ENCODE results near the gene RECQL.
"Not testable (repeated sequence)": the region's sequence is repeated elsewhere in the genome, so short reads cannot be mapped to it uniquely, and the experiment has no call there.

RECQL gene

GRCh38 chr12:21483531-21483930 is 17.9 kb downstream of the RECQL start:
- no peak for DNase-seq (ENCODE audit: low spot score in 2 of 2)
- Histone ChIP-seq H3K36me3 (replicated peaks) (peaks cover 26% of the 10 kb centered on the region), H3K4me3 (no peak overlapping the region), H3K4me1 (no peaks in the 10 kb centered on the region), H3K9me3 (no peaks in the 10 kb centered on the region), H3K27me3 (ENCODE audit: low read depth) (no peaks in the 10 kb centered on the region)
- in situ Hi-C loops (cut with MboI; ENCODE audit: low sequenced_read_pairs) = no loop called here

GRCh38 chr12:21478756-21479455 is 22.5 kb downstream of the RECQL start:
- no peak overlapping the region for H3K4me3 ChIP-seq
- in situ Hi-C loops (cut with MboI; ENCODE audit: low sequenced_read_pairs) = no loop called here
- DNase-seq (ENCODE audit: low spot score in 2 of 2) = no peak
- H3K27me3 ChIP-seq (ENCODE audit: low read depth) = no peaks in the 10 kb centered on the region
- peaks cover 52% of the 10 kb centered on the region for H3K36me3 ChIP-seq (replicated peaks)
- H3K9me3 ChIP-seq = no peaks in the 10 kb centered on the region
- no peaks in the 10 kb centered on the region for H3K4me1 ChIP-seq

- Histone ChIP-seq H3K36me3 (replicated peaks) (peaks cover 46% of the 10 kb centered on the region), H3K4me3 (no peak overlapping the region), H3K27me3 (ENCODE audit: low read depth) (no peaks in the 10 kb centered on the region), H3K4me1 (no peaks in the 10 kb centered on the region), H3K9me3 (no peaks in the 10 kb centered on the region)
- in situ Hi-C loops (cut with MboI; ENCODE audit: low sequenced_read_pairs) = no loop called here
- no peak for DNase-seq (ENCODE audit: low spot score in 2 of 2)
Observed at GRCh38 chr12:21476949-21477348, 24.5 kb downstream of the RECQL start.

GRCh38 chr12:21475552-21475951 is 25.9 kb downstream of the RECQL start:
- no peaks in the 10 kb centered on the region for H3K27me3 ChIP-seq (ENCODE audit: low read depth)
- no peaks in the 10 kb centered on the region for H3K9me3 ChIP-seq
- H3K36me3 ChIP-seq (replicated peaks) = peaks cover 51% of the 10 kb centered on the region
- no peak for DNase-seq (ENCODE audit: low spot score in 2 of 2)
- no peaks in the 10 kb centered on the region for H3K4me1 ChIP-seq
- H3K4me3 ChIP-seq = no peak overlapping the region
- in situ Hi-C loops (cut with MboI; ENCODE audit: low sequenced_read_pairs) = no loop called here

- in situ Hi-C loops (cut with MboI; ENCODE audit: low sequenced_read_pairs) = no loop called here
- Histone ChIP-seq H3K36me3 (replicated peaks) (peaks cover 40% of the 10 kb centered on the region), H3K9me3 (no peaks in the 10 kb centered on the region), H3K27me3 (ENCODE audit: low read depth) (no peaks in the 10 kb centered on the region), H3K4me1 (no peaks in the 10 kb centered on the region), H3K4me3 (no peak overlapping the region)
- DNase-seq (ENCODE audit: low spot score in 2 of 2) = no peak
Observed at GRCh38 chr12:21472197-21472823, 29.1 kb downstream of the RECQL start.

- Histone ChIP-seq H3K4me1 (no peaks in the 10 kb centered on the region), H3K36me3 (replicated peaks) (peaks cover 43% of the 10 kb centered on the region), H3K4me3 (no peak overlapping the region), H3K27me3 (ENCODE audit: low read depth) (no peaks in the 10 kb centered on the region), H3K9me3 (no peaks in the 10 kb centered on the region)
- DNase-seq (ENCODE audit: low spot score in 2 of 2) = no peak
- in situ Hi-C loops (cut with MboI; ENCODE audit: low sequenced_read_pairs) = no loop called here
Observed at GRCh38 chr12:21471294-21471693, 30.1 kb downstream of the RECQL start.

GRCh38 chr12:21467334-21467733 is 34.1 kb downstream of the RECQL start:
- H3K9me3 ChIP-seq; H3K4me1 ChIP-seq; H3K27me3 ChIP-seq (ENCODE audit: low read depth); in situ Hi-C loops (cut with MboI; ENCODE audit: low sequenced_read_pairs); H3K4me3 ChIP-seq; DNase-seq (ENCODE audit: low spot score in 2 of 2): not testable (repeated sequence)
- peaks cover 26% of the 10 kb centered on the region for H3K36me3 ChIP-seq (replicated peaks)

- Histone ChIP-seq H3K4me3 (no peak overlapping the region), H3K27me3 (ENCODE audit: low read depth) (no peaks in the 10 kb centered on the region), H3K36me3 (replicated peaks) (peaks cover 18% of the 10 kb centered on the region), H3K4me1 (no peaks in the 10 kb centered on the region), H3K9me3 (no peaks in the 10 kb centered on the region)
- in situ Hi-C loops (cut with MboI; ENCODE audit: low sequenced_read_pairs) = no loop called here
- DNase-seq (ENCODE audit: low spot score in 2 of 2) = no peak
Observed at GRCh38 chr12:21459474-21459873, 42.0 kb downstream of the RECQL start.

- in situ Hi-C loops (cut with MboI; ENCODE audit: low sequenced_read_pairs) = no loop called here
- H3K4me1 ChIP-seq = no peaks in the 10 kb centered on the region
- H3K27me3 ChIP-seq (ENCODE audit: low read depth) = no peaks in the 10 kb centered on the region
- no peaks in the 10 kb centered on the region for H3K9me3 ChIP-seq
- no peak overlapping the region for H3K4me3 ChIP-seq
- no peak for DNase-seq (ENCODE audit: low spot score in 2 of 2)
- peaks cover 18% of the 10 kb centered on the region for H3K36me3 ChIP-seq (replicated peaks)
Observed at GRCh38 chr12:21456291-21456780, 45.1 kb downstream of the RECQL start.

- DNase-seq (ENCODE audit: low spot score in 2 of 2) = no peak
- Histone ChIP-seq H3K9me3 (no peaks in the 10 kb centered on the region), H3K36me3 (replicated peaks) (peaks cover 15% of the 10 kb centered on the region), H3K4me1 (peaks cover 11% of the 10 kb centered on the region), H3K27me3 (ENCODE audit: low read depth) (no peaks in the 10 kb centered on the region), H3K4me3 (no peak overlapping the region)
- in situ Hi-C loops (cut with MboI; ENCODE audit: low sequenced_read_pairs) = no loop called here
Observed at GRCh38 chr12:21453312-21453852, 48.1 kb downstream of the RECQL start.

GRCh38 chr12:21451529-21451928 is 49.9 kb downstream of the RECQL start:
- Histone ChIP-seq H3K36me3 (replicated peaks) (peaks cover 8% of the 10 kb centered on the region), H3K4me3 (no peak overlapping the region), H3K4me1 (peaks cover 11% of the 10 kb centered on the region), H3K27me3 (ENCODE audit: low read depth) (no peaks in the 10 kb centered on the region), H3K9me3 (no peaks in the 10 kb centered on the region)
- peak in 1 of 2 experiments; percentile 21 for DNase-seq (ENCODE audit: low spot score in 2 of 2)
- in situ Hi-C loops (cut with MboI; ENCODE audit: low sequenced_read_pairs) = no loop called here

- no peak for DNase-seq (ENCODE audit: low spot score in 2 of 2)
- in situ Hi-C loops (cut with MboI; ENCODE audit: low sequenced_read_pairs) = no loop called here
- Histone ChIP-seq H3K9me3 (no peaks in the 10 kb centered on the region), H3K36me3 (replicated peaks) (peaks cover 3% of the 10 kb centered on the region), H3K27me3 (ENCODE audit: low read depth) (no peaks in the 10 kb centered on the region), H3K4me1 (peaks cover 9% of the 10 kb centered on the region), H3K4me3 (no peak overlapping the region)
Observed at GRCh38 chr12:21444193-21445146, 57.0 kb downstream of the RECQL start.

- Histone ChIP-seq H3K4me1 (peaks cover 5% of the 10 kb centered on the region; the same call in 1 of the 2 replicates), H3K4me3 (no peak overlapping the region), H3K27me3 (ENCODE audit: low read depth) (no peaks in the 10 kb centered on the region), H3K9me3 (no peaks in the 10 kb centered on the region), H3K36me3 (replicated peaks) (no peaks in the 10 kb centered on the region)
- in situ Hi-C loops (cut with MboI; ENCODE audit: low sequenced_read_pairs) = no loop called here
- no peak for DNase-seq (ENCODE audit: low spot score in 2 of 2)
Observed at GRCh38 chr12:21439347-21439746, 62.1 kb downstream of the RECQL start.
